PC-3 (cell line): ENCODE results near the gene NEK1. TPM values are rescaled to one million over a fixed set of nuclear protein-coding genes. Genes with fewer than 3 reads are reported as not detected.

Experiments used
- ATAC-seq: fragments of 200-7000 bp; cut with Tn5 transposase; 2 replicates; pipeline ENCODE4 v1.9.1; 2020; ENCODE audit warnings: mild to moderate bottlenecking, moderate library complexity
- BruUV-seq: library from RNA; stranded (reverse); fragments of 400-500 nt; replicated peaks from 2 replicates; lab custom pipeline; 2021; lab: Mats Ljungman, UMichigan
- CTCF ChIA-PET: fragments of 300-600 bp; sonication (Branson Sonifier 250); formaldehyde crosslinking; loops from one replicate; lab custom pipeline; 2022; ENCODE audit warnings: antibody characterized with exemption; lab: Charles Lee
- POLR2A ChIA-PET: fragments of 300-600 bp; sonication (Branson Sonifier 250); formaldehyde crosslinking; loops from one replicate; lab custom pipeline; 2022; ENCODE audit warnings: antibody characterized with exemption; ENCODE audit not compliant: unreplicated experiment; lab: Charles Lee
- DNase-seq: peaks from one replicate; pipeline ENCODE4 v3.0.0-alpha.2; 2015
- H2AFZ ChIP-seq: fragments of 300-600 bp; sonication (generic); 2 replicates; pipeline ENCODE4 v1.6.0; 2016; ENCODE audit warnings: antibody characterized with exemption, low read length
- H3F3A ChIP-seq: fragments of 300-600 bp; sonication (generic); one replicate; pipeline ENCODE4 v1.6.0; 2017; ENCODE audit warnings: antibody characterized with exemption, low read length, control low read depth, mild to moderate bottlenecking; ENCODE audit not compliant: unreplicated experiment
- H3K27ac ChIP-seq: fragments of 300-600 bp; sonication (generic); 2 replicates; pipeline ENCODE4 v1.5.1; 2016; ENCODE audit warnings: mild to moderate bottlenecking, low read length
- H3K27me3 ChIP-seq: fragments of 300-600 bp; sonication (generic); 2 replicates; pipeline ENCODE4 v1.6.1; 2016; ENCODE audit warnings: low read length, mixed read lengths
- H3K36me3 ChIP-seq: fragments of 300-600 bp; sonication (generic); 2 replicates; pipeline ENCODE4 v1.6.1; 2016; ENCODE audit warnings: low read depth, mixed run types, low read length, mixed read lengths
- H3K4me1 ChIP-seq: fragments of 300-600 bp; sonication (generic); 2 replicates; pipeline ENCODE4 v1.5.1; 2016; ENCODE audit warnings: low read length; ENCODE audit not compliant: insufficient read depth
- H3K4me2 ChIP-seq: fragments of 300-600 bp; sonication (generic); 2 replicates; pipeline ENCODE4 v1.6.0; 2016; ENCODE audit warnings: low read length
- H3K4me3 ChIP-seq: fragments of 300-600 bp; sonication (generic); 2 replicates; pipeline ENCODE4 v1.5.1; 2016; ENCODE audit warnings: mild to moderate bottlenecking, low read length, mixed read lengths
- H3K79me2 ChIP-seq: fragments of 300-600 bp; sonication (generic); 2 replicates; pipeline ENCODE4 v1.6.1; 2017; ENCODE audit warnings: low read length, mixed read lengths
- H3K9ac ChIP-seq: fragments of 300-600 bp; sonication (generic); 2 replicates; pipeline ENCODE4 v1.6.0; 2016; ENCODE audit warnings: mild to moderate bottlenecking, low read length
- H3K9me2 ChIP-seq: fragments of 300-600 bp; sonication (generic); replicated peaks from 2 replicates; pipeline ENCODE4 v1.6.1; 2016; ENCODE audit warnings: mixed run types, low read length, mixed read lengths
- H3K9me3 ChIP-seq: fragments of 300-600 bp; sonication (generic); 2 replicates; pipeline ENCODE4 v1.6.1; 2016; ENCODE audit warnings: low read length, mixed read lengths
- H4K20me1 ChIP-seq: fragments of 300-600 bp; sonication (generic); 2 replicates; pipeline ENCODE4 v1.6.1; 2016; ENCODE audit warnings: low read length, mixed read lengths
- CTCF ChIP-seq: fragments of 300-600 bp; sonication (generic); conservative IDR thresholded peaks from 2 replicates; pipeline ENCODE4 v1.5.1; 2017; ENCODE audit warnings: antibody characterized with exemption, low read depth, mild to moderate bottlenecking, low read length
- EZH2 ChIP-seq: fragments of 300-600 bp; sonication (generic); IDR thresholded peaks from one replicate; pipeline ENCODE4 v1.6.1; 2017; ENCODE audit warnings: antibody characterized with exemption, mild to moderate bottlenecking, low read length; ENCODE audit not compliant: unreplicated experiment
- EZH2phosphoT487 ChIP-seq: fragments of 300-600 bp; sonication (generic); IDR thresholded peaks from 2 replicates; pipeline ENCODE4 v1.6.1; 2018; ENCODE audit warnings: mild to moderate bottlenecking, antibody characterized with exemption, low read length, borderline replicate concordance
- intact Hi-C: fragments of 100-400 bp; cut with micrococcal nuclease; formaldehyde crosslinking; loops from 2 replicates; pipeline ENCODE4 v1.9.0; 2023
- total RNA-seq: library from RNA; depleted of rRNA; stranded (reverse); fragments of >200 nt; gene quantifications from 2 replicates; pipeline ENCODE4 v1.2.3, GENCODE V29; 2014

Gene NEK1
- total RNA-seq, 1 experiment from 2014 or later = 4.3 TPM

GRCh38 chr4:169412046-169412445 lies 200.3 kb downstream of the NEK1 start:
- Histone ChIP-seq H3K4me1 (peaks cover 19% of the 10 kb centered on the region), H3K27ac (no peak overlapping the region), H3K9me3 (no peaks in the 10 kb centered on the region), H4K20me1 (no peaks in the 10 kb centered on the region), H3F3A (no peaks in the 10 kb centered on the region), H3K4me2 (0 out of 2 replicates have a peak overlapping the region, but pooled peaks have one; percentile 4), H2AFZ (no peak overlapping the region), H3K36me3 (no peaks in the 10 kb centered on the region), H3K9me2 (no peaks in the 10 kb centered on the region), H3K4me3 (no peak overlapping the region), H3K9ac (no peak overlapping the region), H3K79me2 (no peaks in the 10 kb centered on the region), H3K27me3 (no peaks in the 10 kb centered on the region)
- DNase-seq (peak; percentile 85), ATAC-seq (peak; percentile 60)
- intact Hi-C loops = no loop called here
- POLR2A ChIA-PET = no interaction called here
- TF ChIP-seq EZH2phosphoT487 (no peak), EZH2 (no peak), CTCF (no peak)
- BruUV-seq = no TSS peak
- CTCF ChIA-PET = no interaction called here

GRCh38 chr4:169410839-169411770 lies 201.3 kb downstream of the NEK1 start:
- TF ChIP-seq CTCF (no peak), EZH2phosphoT487 (no peak), EZH2 (no peak)
- POLR2A ChIA-PET = interaction anchor here (0.5 kb wide), 1 partner anchor 528 kb away, joined by 17 read pairs; no protein-coding TSS in a partner anchor
- Histone ChIP-seq H3F3A (no peaks in the 10 kb centered on the region), H3K4me3 (no peak overlapping the region), H2AFZ (no peak overlapping the region), H3K9ac (no peak overlapping the region), H3K79me2 (no peaks in the 10 kb centered on the region), H3K27ac (no peak overlapping the region), H4K20me1 (no peaks in the 10 kb centered on the region), H3K4me1 (peaks cover 19% of the 10 kb centered on the region), H3K27me3 (no peaks in the 10 kb centered on the region), H3K36me3 (no peaks in the 10 kb centered on the region), H3K9me2 (no peaks in the 10 kb centered on the region), H3K9me3 (no peaks in the 10 kb centered on the region), H3K4me2 (no peak overlapping the region)
- ATAC-seq = no peak
- intact Hi-C loops = no loop called here
- peak; percentile 31 for DNase-seq
- BruUV-seq = no TSS peak
- CTCF ChIA-PET = no interaction called here
